Measurements from ENCODE around the gene PLEKHA3.

The PLEKHA3 gene

GRCh38 chr2:178550352-178550751 is 70.1 kb downstream of the PLEKHA3 start:
- intact Hi-C loops (cut with micrococcal nuclease): no loop called here
- Mint-ChIP-seq H3K36me3 (ENCODE audit: low read depth) (peaks cover 51% of the 10 kb centered on the region), H3K27me3 (no peaks in the 10 kb centered on the region), H3K27ac (no peak overlapping the region), H3K4me1 (ENCODE audit: low read depth) (no peaks in the 10 kb centered on the region), H3K4me3 (no peak overlapping the region), H3K9me3 (peaks cover 10% of the 10 kb centered on the region)

GRCh38 chr2:178553047-178553446 is 72.8 kb downstream of the PLEKHA3 start:
- no peak overlapping the region for H3K27ac Mint-ChIP-seq
- peaks cover 1% of the 10 kb centered on the region for H3K9me3 Mint-ChIP-seq
- peaks cover 26% of the 10 kb centered on the region for H3K36me3 Mint-ChIP-seq (ENCODE audit: low read depth)
- H3K4me1 Mint-ChIP-seq (ENCODE audit: low read depth): no peaks in the 10 kb centered on the region
- no peaks in the 10 kb centered on the region for H3K27me3 Mint-ChIP-seq
- H3K4me3 Mint-ChIP-seq: no peak overlapping the region
- intact Hi-C loops (cut with micrococcal nuclease): no loop called here

Data from dendritic cell treated with granulocyte-macrophage colony-stimulating factor and Interleukin-4, amounts not matched to agents 40 ng/mL and 50 ng/mL, for 4 days (primary cell).